Upper lobe of left lung (tissue), 4 donors: Measurements from ENCODE around the gene SPDYA.

Experiments
- CTCF ChIP-seq, 6 experiments: fragments of 450-650 bp in 4 of 6; fragments of 200-600 bp in 2 of 6; sonication (generic) in 2 of 6; IDR thresholded peaks; one replicate each; pipeline ENCODE4 v1.5.1; 2016 to 2019; ENCODE audit warnings: antibody characterized with exemption in 6 of 6
- EP300 ChIP-seq, 4 donors: sonication (generic); formaldehyde crosslinking; IDR thresholded peaks; one replicate each; pipeline ENCODE4 v1.5.1; 2017; ENCODE audit warnings: antibody characterized with exemption in 4 of 4, control low read depth in 2 of 4
- POLR2A ChIP-seq, 4 donors: fragments of 450-650 bp; IDR thresholded peaks; one replicate each; pipeline ENCODE4 v1.5.1; 2016 to 2017; ENCODE audit warnings: antibody characterized with exemption in 4 of 4, mild to moderate bottlenecking in 2 of 4
- POLR2AphosphoS5 ChIP-seq, 2 donors: sonication (generic); formaldehyde crosslinking; IDR thresholded peaks; one replicate each; pipeline ENCODE4 v1.5.1; 2017; ENCODE audit warnings: antibody characterized with exemption in 2 of 2

DNA sequence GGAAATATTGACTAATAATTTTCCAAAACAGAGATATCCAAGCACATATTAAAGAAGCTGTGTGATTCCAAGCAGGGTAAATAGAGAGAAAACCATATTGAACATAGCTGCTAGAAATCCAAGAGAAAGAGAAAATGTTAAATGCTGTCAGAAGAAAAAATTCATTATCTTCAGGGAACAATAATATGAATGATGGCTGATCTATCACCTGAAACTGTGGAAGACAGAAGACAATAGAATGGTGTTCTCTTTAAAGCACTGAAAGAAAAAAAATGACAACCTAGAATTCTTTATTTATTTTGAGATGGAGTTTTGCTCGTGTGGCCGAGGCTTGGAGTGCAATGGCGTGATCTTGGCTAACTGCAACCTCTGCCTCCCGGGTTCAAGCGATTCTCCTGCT is 41.7 kb upstream of the SPDYA start:
- TF ChIP-seq CTCF (IDR thresholded peaks at IDR 0.05), result no peak
- no peak for TF ChIP-seq POLR2A (IDR thresholded peaks at IDR 0.05)
- no peak for TF ChIP-seq EP300 (IDR thresholded peaks at IDR 0.05)
- TF ChIP-seq POLR2AphosphoS5 (IDR thresholded peaks at IDR 0.05), result no peak
